ENCODE measurements around the gene EIF4E3.

DNA sequence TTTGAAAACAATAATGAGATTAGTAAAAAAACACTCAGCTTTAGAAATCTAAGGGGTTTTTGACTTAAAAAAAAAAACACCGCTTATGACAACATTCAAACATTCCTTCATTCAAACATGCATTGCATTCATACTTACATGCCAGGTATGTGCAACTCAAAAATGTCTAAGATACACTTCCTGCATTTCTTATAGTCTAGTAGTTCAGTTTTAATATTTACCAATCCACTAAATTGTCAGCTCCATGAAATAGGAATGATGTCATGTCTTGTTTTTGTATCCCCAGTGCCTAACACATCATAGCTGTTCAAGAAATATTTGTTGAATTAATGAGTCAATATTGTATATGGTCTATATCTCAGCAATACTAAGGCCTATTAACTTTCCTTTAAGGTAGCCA, 51.7 kb downstream of the EIF4E3 start:
- TF ChIP-seq CSDC2 (CRISPR knock-in tag; IDR thresholded peaks at IDR 0.05): no peak
- no peak for TF ChIP-seq OSR1 (CRISPR knock-in tag; IDR thresholded peaks at IDR 0.05)
- no peak for TF ChIP-seq CSRNP3 (CRISPR knock-in tag; IDR thresholded peaks at IDR 0.05)
- no peak for TF ChIP-seq ESRRG (CRISPR knock-in tag; IDR thresholded peaks at IDR 0.05)
- no peak for TF ChIP-seq ZNF70 (CRISPR knock-in tag; IDR thresholded peaks at IDR 0.05)
